PFSK-1 (cell line): Measurements from ENCODE around the gene TPBGL.

ENCODE experiments used
- FOXP2 ChIP-seq: optimal IDR thresholded peaks from 2 replicates; pipeline ENCODE3; 2011; ENCODE audit warnings: borderline replicate concordance, control low read depth, inconsistent platforms; ENCODE audit not compliant: insufficient read depth; ENCODE audit errors: extremely low read length, extremely low read depth
- POLR2AphosphoS5 ChIP-seq: IDR thresholded peaks from 2 replicates; pipeline ENCODE4 v1.6.1; 2012; ENCODE audit warnings: low read depth, mild to moderate bottlenecking, control low read depth, low read length, moderate library complexity
- SIN3A ChIP-seq: IDR thresholded peaks from 2 replicates; pipeline ENCODE4 v1.6.1; 2012; ENCODE audit warnings: mild to moderate bottlenecking, low read length, moderate library complexity, borderline replicate concordance; ENCODE audit not compliant: insufficient read depth
- TAF1 ChIP-seq: IDR thresholded peaks from 2 replicates; pipeline ENCODE4 v1.6.1; 2012; ENCODE audit warnings: low read length, control low read depth, borderline replicate concordance; ENCODE audit not compliant: insufficient read depth
- TF ChIP-seq, protein P1 (sequence below), 2 experiments: IDR thresholded peaks; 2 replicates each; pipeline versions ENCODE4 v1.6.1 to v1.8.0; 2011 to 2012; ENCODE audit warnings: low read depth in 2 of 2, low read length in 2 of 2, control low read depth in 1 of 2, inconsistent platforms in 1 of 2, mild to moderate bottlenecking in 1 of 2, moderate library complexity in 1 of 2; ENCODE audit not compliant: insufficient read depth in 1 of 2

Gene TPBGL

DNA sequence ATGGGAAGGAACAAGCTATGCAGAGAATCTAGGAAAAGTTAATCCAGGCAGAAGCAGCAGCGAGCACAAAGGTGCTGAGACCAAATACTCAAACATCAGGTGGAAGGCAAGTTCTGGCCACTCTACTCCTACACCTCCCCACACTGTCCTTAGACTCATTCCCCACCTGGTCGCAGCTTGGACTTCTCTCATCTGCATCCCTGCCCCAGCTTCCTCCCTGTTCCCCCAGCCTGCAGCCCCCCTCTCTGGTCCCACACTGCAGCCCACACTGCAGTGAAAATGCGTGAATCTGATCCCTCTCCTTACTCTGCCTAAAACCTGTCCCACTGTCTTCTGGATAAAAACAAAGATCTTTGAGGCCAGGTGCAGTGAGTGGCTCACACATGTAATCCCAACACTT lies 9.1 kb downstream of the TPBGL start:
- TF ChIP-seq TAF1 (no peak), POLR2AphosphoS5 (no peak), SIN3A (no peak), FOXP2 (no peak)
- TF ChIP-seq, protein P1, sequence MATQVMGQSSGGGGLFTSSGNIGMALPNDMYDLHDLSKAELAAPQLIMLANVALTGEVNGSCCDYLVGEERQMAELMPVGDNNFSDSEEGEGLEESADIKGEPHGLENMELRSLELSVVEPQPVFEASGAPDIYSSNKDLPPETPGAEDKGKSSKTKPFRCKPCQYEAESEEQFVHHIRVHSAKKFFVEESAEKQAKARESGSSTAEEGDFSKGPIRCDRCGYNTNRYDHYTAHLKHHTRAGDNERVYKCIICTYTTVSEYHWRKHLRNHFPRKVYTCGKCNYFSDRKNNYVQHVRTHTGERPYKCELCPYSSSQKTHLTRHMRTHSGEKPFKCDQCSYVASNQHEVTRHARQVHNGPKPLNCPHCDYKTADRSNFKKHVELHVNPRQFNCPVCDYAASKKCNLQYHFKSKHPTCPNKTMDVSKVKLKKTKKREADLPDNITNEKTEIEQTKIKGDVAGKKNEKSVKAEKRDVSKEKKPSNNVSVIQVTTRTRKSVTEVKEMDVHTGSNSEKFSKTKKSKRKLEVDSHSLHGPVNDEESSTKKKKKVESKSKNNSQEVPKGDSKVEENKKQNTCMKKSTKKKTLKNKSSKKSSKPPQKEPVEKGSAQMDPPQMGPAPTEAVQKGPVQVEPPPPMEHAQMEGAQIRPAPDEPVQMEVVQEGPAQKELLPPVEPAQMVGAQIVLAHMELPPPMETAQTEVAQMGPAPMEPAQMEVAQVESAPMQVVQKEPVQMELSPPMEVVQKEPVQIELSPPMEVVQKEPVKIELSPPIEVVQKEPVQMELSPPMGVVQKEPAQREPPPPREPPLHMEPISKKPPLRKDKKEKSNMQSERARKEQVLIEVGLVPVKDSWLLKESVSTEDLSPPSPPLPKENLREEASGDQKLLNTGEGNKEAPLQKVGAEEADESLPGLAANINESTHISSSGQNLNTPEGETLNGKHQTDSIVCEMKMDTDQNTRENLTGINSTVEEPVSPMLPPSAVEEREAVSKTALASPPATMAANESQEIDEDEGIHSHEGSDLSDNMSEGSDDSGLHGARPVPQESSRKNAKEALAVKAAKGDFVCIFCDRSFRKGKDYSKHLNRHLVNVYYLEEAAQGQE (IDR thresholded peaks at IDR 0.05; ENCODE audit: insufficient read depth in 1 of 2, low read depth in 2 of 2, low read length in 2 of 2) = no peak

DNA sequence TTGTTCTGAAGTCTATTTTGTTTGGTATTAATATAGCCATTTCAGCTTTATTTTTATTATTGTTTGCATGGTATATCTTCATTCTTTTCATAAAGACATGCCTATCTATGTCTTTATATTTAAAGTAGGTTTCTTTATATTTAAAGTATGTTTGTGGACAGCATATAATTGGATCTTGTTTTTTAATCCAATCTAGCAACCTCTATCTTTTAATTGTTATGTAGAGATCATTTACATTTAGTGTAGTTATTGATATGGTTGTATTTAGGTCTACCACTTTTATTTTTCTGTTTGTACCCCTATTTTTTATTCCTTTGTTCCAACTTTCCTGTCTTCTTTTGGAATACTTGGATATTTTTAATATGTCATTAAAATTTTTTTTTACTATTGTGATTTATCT lies 13.8 kb downstream of the TPBGL start:
- TF ChIP-seq SIN3A = no peak
- TF ChIP-seq FOXP2 = no peak

DNA sequence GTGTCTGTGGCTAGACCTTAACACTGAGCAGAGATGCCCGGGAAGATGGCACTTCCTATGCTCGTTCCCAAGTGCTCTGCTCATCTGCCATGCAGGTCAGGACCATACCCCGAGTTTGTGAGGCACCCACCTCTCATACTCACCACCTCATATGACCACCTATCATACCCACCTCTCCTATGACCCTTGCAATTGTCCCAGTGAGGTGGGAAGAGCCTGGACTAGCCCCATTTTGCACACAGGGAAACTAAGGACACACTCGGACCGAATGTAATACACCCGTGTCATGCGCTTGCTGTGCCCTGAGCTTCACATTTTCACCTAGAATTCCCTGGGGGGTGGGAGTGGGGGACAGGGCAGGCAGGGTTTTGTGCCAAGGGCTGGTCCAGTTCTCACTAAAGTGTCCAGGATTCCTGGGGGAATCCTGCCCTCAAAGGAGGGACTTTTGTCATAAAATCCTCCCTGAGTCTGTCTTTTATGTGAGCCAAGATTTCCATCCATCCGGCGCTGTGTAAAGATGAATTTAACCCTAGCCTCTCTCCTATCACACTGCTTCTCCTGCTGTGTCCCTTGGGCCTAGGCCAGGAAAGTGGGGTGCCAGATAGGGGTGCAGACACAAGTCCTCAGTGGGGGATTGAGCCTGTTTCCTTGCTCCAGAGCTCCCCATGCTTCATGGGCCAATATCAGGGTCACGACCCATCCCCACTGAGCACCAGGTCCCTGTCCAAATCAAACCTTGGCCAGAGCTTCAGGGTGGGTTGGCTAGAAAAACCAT lies 20.0 kb downstream of the TPBGL start:
- no peak for TF ChIP-seq POLR2AphosphoS5
- TF ChIP-seq FOXP2 = no peak
- TF ChIP-seq, protein P1 (IDR thresholded peaks at IDR 0.05; ENCODE audit: insufficient read depth in 1 of 2, low read depth in 2 of 2, low read length in 2 of 2) = no peak
- no peak for TF ChIP-seq SIN3A
- no peak for TF ChIP-seq TAF1

DNA sequence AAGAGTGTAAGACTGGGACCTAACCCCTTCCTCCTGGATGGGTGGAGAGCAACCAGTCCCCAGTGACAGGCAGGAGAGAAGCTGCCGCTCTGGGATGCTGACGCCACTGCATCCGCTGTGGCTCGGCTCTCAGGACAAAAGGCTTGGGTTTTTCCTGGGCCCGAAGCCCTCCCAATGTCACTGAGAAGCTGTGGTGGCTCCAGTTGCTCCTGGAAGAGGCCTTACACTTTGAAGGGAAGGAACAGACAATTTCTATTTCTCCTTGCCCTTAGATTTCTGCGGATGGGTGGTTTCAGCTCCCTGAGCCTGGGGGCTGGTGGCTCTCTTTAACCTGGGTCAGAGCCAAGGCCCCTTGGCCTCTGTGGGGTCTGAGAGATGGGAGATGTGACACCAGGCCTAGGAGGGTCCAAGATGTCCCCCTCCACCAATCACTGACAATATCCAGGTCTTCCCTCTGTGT lies 21.4 kb downstream of the TPBGL start:
- TF ChIP-seq FOXP2 = no peak
- peak; percentile 44; the same call in 1 of the 2 replicates for TF ChIP-seq POLR2AphosphoS5
- TF ChIP-seq SIN3A = no peak

DNA sequence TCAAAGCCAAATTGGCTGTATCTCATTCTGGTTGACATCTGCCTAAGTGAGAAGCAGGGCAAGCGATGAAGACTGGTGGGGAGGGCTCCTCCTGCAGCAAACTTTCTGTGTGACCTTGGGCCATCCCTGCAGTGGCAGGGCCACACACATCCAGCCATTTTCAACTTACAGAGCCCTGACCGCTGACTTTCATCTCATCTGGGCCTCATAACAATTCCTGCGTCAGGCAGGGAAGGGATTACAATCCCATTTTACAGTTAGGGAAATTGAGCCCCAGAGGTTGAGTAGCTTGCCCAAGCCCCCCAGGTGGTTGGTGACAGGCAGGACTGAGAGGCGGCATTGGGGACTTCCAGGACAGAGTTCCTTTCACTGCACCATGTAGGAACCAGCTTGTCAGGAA lies 21.9 kb downstream of the TPBGL start:
- TF ChIP-seq TAF1 (no peak), FOXP2 (no peak), POLR2AphosphoS5 (no peak), SIN3A (no peak)
- TF ChIP-seq, protein P1 (IDR thresholded peaks at IDR 0.05; ENCODE audit: insufficient read depth in 1 of 2, low read depth in 2 of 2, low read length in 2 of 2) = no peak

DNA sequence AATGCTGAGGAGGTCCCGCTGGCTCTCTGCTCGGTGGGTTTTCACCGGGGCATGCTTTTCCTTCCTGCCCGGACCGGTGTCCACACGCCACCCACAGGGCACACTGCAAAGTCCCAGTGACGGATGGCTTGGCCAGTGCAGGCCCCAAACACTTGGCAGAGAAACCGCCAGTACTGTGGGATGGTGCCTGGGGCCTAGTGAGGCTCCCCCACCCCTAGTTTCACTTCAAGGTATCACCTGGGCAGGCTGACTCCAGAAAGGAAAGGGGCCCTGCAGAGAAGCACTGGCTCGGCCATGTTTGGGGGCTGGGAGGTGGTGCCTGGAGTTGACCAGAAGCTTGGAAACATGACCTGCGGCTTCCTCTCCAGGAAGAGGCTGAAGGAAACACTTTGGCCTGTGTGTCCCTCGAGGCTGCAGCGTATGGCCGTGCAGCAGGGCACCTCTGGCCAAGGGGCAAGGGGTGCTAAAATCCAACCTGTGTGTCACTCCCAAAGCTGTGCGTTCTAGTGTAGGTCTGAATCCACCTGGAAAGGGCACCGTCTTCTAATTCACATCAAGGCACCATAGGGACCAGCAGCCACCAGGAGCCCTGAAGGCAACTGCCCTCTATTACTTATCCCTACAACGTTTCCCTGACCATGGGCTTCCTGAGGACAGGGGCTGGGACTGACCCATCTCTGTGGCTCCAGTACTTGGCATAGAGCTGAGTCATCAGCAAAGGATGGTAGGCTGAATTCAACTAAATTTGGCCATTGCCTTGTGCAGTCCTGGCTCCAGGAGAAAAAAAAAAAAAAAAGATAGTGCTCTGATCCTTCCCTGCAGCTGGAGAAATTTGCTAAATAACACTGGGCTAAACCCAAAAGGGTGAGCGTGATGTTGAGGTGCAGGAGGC lies 22.6 kb downstream of the TPBGL start:
- TF ChIP-seq POLR2AphosphoS5 = no peak
- TF ChIP-seq SIN3A = no peak
- no peak for TF ChIP-seq TAF1
- TF ChIP-seq, protein P1 (IDR thresholded peaks at IDR 0.05; ENCODE audit: insufficient read depth in 1 of 2, low read depth in 2 of 2, low read length in 2 of 2) = no peak
- TF ChIP-seq FOXP2 = no peak
